Measurements from ENCODE around the gene HBS1L.
"Not testable (repeated sequence)": the region's sequence is repeated elsewhere in the genome, so short reads cannot be mapped to it uniquely, and the experiment has no call there.

Gene HBS1L

DNA sequence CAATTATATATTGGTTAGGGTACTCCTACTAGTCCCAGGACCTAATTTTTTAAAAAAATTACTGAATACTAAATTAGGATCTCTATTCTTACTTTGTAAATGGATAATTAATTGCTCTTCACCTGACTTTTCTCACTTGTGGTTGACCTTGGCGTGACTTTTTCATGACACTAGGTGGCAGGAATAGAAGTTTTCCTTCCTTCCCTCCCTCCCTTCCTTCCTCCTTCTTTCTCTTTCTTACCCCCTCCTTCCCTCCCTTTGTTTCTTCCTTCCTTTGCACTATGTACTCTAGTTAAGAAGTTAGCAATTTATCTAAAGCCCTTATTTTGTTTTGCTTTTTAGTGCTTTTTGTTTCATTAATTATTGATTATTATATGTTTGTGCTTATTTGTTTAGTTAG is 20.4 kb upstream of the HBS1L start:
- no peak for DNase-seq (ENCODE audit: low read depth in 2 of 2)

DNA sequence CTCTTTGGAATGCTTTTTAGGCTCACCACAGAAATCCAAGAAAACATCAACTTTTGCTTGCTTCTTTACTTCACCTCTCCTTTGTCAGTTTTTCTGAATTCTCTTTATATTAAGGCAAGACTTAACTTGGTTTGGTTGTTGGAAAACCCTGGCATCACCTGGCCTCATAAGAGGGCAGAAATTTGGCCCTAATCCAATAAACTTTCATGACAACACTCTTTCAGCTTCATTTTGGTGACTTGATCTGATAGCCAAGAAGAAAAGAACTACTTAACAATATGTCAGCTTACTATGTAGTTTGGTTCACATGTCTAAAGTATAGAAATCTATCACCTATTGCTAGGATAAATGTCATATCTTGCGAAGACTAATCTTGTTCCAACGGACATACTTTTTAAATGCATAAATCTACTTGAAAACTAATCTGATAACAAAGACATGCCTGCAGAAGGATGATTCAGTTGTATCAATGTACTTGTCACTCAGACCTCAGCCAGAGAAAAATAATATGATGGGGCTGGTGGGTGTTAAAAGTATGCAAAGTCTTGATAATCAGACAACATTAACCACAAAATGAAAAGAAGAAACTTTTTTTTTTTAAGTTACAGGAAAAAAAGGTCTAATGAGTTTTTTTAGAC is 19.3 kb upstream of the HBS1L start:
- no peak for DNase-seq (ENCODE audit: low read depth in 2 of 2)

- DNase-seq (ENCODE audit: low read depth in 2 of 2) = no peak
These were observed 18.6 kb upstream of the HBS1L start for GRCh38 chr6:135073217-135073616.

DNA sequence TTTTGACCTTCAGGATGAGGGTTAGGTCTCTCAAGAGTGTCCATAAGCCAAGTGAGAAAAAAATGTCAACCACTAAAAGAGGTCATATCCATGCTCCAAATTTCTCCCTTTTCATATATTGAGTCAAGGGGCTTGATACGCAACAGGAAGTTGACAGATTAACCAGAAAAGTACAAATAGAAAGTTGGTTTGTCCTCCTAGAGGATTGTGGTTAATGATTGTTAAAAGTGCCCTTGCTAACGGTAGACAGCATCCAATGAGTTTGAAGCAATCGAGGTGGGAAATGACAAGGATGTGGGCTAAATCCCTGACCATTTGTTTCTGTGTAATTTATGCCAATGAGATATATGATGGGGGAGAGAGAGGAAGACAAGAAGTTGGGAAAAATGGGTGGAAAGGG is 18.1 kb upstream of the HBS1L start:
- no peak for DNase-seq (ENCODE audit: low read depth in 2 of 2)

DNA sequence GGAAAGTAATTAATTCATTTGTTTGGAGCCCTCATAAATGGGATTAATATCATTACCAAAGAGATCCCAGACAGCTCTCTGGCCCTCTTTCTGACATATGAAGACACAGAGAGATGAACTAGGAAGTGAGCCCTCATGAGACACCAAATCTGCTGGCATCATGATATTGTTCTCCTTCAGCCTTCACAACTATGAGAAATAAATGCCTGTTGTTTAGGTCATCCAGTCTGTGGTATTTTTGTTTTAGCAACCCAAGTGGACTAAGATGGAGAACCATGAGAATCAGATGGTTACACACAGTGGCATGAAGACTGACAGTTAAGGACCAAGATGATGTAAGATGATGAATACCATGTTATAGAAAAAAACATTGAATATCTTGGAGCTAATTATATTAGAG is 16.9 kb upstream of the HBS1L start:
- DNase-seq (ENCODE audit: low read depth in 2 of 2) = no peak

DNA sequence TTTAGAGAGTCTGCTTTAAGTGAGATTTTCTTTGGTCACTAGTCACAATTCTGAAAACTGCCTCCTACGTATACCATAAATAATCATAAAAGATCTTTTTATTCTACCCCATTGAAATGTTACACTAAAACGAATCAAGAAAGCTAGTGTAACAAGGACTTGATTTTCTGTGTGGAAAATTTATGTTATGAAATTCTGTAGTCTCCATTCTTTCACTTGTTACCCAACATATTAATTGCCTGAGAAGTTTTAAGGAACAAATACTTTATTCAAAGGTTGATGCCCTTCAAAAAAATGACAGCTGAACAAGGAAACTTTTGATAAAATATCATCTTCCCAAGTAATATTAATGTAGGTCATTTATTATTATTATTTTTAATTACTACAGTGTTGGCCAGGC is 13.3 kb upstream of the HBS1L start:
- DNase-seq (ENCODE audit: low read depth in 2 of 2) = no peak

GRCh38 chr6:135066806-135067205 is 12.2 kb upstream of the HBS1L start:
- no peak for DNase-seq (ENCODE audit: low read depth in 2 of 2)

DNA sequence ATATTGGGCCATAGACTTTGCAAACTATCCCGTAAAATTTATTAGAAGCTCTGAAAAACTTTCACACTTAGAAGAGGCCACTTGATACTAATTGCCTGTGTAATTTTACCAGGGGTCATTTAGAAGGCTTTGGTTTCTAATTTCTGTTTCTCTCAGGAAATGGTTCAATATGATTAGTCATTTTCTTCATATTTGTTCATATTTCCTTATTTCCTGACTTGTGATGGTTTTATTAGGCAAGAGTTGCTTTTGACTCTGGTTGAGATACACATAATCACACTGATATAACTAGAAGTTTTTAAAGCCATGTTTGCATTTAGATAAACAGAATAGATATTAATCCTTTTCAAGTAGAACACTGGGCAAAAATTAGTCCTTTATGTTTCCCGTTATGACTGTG is 11.8 kb upstream of the HBS1L start:
- DNase-seq (ENCODE audit: low read depth in 2 of 2) = no peak

DNA sequence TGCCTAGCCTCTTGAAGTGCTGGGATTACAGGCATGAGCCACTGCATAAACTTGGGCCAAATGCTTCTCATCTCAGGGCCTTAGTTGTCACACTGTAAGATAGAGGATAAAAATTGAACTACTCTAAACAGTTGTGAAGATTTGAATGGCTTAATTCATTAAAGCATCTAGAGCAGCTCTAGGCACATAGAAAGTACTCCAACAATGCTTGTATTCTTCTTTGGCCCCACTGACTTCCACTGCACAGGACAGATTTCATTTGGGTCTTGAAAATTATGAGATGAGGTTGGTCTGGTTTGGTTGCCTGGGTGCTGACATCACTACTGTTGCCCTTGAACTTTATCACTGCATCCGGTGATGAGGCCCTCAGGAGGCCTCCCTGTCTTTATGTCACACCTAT is 10.0 kb upstream of the HBS1L start:
- DNase-seq (ENCODE audit: low read depth in 2 of 2) = no peak

- no peak for DNase-seq (ENCODE audit: low read depth in 2 of 2)
These were observed 9.3 kb upstream of the HBS1L start for GRCh38 chr6:135063926-135064325.

DNA sequence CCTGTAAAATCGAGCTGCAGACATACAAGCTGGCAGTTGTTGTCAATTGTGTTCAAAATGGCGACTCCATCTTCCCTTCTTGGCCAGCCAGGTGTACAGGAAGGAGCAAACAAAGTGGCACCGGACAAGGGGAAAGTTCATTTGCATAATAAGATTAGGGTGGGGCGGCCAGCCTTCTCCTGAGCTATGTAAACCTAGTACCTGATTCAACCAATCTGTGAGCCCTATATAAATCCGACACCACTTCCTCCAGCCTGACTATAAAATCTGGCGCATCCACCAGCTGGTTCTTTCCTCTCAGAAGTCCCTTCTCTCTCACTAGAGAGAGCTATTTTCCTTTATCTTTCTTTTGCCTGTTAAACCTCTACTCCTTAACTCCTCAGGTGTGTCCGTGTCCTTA is 8.1 kb upstream of the HBS1L start:
- no peak for DNase-seq (ENCODE audit: low read depth in 2 of 2)

GRCh38 chr6:135060076-135060475 is 5.5 kb upstream of the HBS1L start:
- DNase-seq (ENCODE audit: low read depth in 2 of 2) = no peak

- not testable (repeated sequence) for DNase-seq (ENCODE audit: low read depth in 2 of 2)
These were observed 3.7 kb upstream of the HBS1L start for GRCh38 chr6:135058299-135058698.

DNA sequence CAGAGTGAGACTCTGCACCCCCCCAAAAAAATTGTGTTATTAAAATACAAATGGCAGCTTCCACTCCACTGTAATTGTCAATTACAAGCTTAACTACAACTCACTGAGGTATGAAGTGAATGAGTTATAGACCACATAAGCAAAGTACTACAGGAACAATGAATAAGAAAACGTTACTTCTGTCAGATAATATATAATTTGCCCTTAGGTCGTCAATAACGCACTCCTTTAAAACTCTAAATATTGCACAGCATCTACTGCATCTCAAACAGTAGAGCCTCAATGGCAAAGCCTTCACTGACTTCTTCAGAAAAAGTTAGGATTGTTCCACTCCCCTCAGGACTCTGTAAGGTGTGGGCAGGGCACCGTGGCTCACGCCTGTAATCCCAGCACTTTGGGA is 2.0 kb upstream of the HBS1L start:
- DNase-seq (ENCODE audit: low read depth in 2 of 2) = no peak

DNA sequence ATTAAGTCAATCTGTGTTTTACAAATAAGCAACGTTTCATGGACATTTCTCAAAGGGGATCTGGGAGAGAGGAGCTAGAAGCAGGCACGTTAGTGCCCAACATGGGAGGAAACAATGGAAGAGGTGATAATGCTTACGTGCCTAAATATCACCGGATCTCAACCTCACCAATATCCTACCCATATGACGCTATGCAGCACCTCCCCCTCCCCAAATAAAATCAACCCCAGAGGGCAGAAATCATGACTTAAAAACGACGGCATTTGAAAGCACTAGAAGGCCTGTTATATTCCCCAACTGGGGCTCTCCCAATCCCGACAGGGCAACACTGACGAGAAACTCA is 425 bp downstream of the HBS1L start:
- DNase-seq (ENCODE audit: low read depth in 2 of 2) = no peak

GRCh38 chr6:135053406-135053805 is 1.2 kb downstream of the HBS1L start:
- no peak for DNase-seq (ENCODE audit: low read depth in 2 of 2)

- no peak for DNase-seq (ENCODE audit: low read depth in 2 of 2)
These were observed 1.7 kb downstream of the HBS1L start for GRCh38 chr6:135052939-135053338.

DNA sequence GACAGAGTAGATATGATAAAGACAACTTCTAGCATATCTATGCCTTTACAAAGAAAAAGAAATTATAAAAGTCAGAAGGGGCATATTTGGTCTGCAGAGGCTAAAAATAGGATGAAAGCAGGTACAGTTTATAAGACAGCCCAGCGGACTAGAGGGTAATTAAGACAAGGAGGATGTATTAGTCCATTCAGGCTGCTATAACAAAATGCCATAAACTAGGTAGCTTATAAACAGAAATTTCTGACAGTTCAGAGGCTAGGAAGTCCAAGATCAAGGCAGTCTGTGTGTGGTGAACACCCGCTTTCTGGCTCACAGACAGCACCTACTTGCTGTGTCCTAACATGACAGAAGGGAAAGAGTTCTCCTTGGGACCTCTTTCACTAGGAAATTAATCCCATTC is 5.7 kb downstream of the HBS1L start:
- DNase-seq (ENCODE audit: low read depth in 2 of 2) = no peak

DNA sequence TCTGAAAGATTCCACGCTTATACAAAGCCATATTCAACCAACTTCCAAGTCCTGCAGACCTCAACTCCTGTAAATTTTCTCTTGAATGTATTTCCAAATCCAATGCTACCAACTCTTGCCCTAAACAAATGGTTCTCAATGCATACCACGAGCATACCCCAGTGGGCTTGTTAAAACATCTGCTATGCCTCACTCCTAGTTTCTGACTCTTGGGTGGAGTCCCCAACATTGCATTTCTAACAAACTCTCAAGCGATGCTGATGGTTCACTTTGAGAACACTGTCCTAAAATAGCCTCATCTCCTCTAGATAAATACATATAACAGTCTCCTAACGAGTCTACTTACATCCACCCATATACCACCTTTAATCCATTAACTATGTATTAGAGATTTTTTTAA is 7.3 kb downstream of the HBS1L start:
- DNase-seq (ENCODE audit: low read depth in 2 of 2) = no peak

- DNase-seq (ENCODE audit: low read depth in 2 of 2) = no peak
These were observed 7.7 kb downstream of the HBS1L start for GRCh38 chr6:135046912-135047311.

- no peak for DNase-seq (ENCODE audit: low read depth in 2 of 2)
These were observed 10.0 kb downstream of the HBS1L start for GRCh38 chr6:135044639-135045038.

DNA sequence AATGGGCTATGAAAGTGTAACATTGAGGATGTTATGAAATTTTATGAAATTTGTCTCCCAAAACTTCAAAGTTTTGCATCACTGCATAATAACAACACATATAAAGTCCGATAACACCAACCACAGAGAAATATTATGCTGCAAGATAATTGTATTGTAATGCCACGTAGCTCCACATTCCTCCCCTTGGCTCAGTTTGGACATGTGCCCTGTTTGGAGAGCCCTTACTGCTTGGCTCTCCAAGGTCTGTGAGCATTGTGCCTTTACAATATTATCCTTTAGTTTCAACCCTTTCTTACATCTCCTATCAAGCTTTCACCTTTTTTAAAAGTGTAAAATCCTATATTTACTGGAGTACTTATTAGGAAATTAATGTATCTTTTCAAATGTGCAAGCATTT is 10.8 kb downstream of the HBS1L start:
- DNase-seq (ENCODE audit: low read depth in 2 of 2) = no peak

DNA sequence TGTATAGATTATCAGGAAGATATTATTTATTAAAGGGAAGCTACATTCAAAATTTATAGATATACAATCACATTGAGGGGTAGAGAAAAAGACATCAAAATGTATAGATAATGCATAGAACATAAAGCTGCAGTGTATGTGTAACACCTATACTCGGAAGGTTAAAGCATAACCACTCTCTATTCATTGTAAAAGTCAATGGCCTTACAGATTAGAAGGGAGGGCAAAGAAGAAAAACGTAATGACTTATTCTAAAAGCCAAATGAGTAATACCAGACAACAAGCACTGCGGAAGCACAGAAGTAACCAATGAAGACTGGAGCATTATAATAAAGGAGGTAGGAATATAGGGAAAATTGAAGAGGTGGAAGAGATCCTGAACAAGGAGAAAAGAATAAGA is 11.3 kb downstream of the HBS1L start:
- DNase-seq (ENCODE audit: low read depth in 2 of 2) = no peak

- no peak for DNase-seq (ENCODE audit: low read depth in 2 of 2)
These were observed 16.3 kb downstream of the HBS1L start for GRCh38 chr6:135038335-135038734.

DNA sequence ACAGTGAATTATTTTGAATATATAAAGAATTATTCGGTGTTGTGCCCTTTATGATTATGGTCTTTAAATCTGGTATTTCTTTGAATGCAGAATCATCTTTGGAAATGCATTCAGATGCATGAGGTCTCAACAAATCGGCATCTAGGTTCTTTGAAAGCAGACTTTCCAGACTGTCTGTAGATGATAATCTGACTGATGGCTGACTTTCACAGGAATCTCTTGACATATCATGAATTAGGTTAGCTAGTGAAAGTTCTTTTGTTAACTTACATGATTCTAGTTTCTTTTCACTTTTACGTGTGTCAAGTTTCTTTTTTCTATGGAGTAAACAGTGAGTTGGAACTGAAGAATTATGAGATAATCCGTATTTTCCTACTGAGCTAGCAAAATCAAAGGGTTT is 17.1 kb downstream of the HBS1L start:
- no peak for DNase-seq (ENCODE audit: low read depth in 2 of 2)

Measured in stimulated activated CD8-positive, alpha-beta memory T cell treated with anti-CD3 and anti-CD28 coated beads, Interleukin-7, amount 100 ng/mL, for 1 hour (primary cell).